RWPE1 (cell line): ENCODE measurements around the gene OTUD7B.
"Not testable (repeated sequence)": the region's sequence is repeated elsewhere in the genome, so short reads cannot be mapped to it uniquely, and the experiment has no call there.

Experiments
- CTCF ChIA-PET: fragments of 350-600 bp; sonication (Branson Sonifier 250); formaldehyde crosslinking; extraction: SDS; loops from one replicate; lab custom pipeline; 2021; lab: Yijun Ruan, JAX
- POLR2A ChIA-PET: fragments of 400-600 bp; formaldehyde crosslinking; extraction: SDS; loops from one replicate; lab custom pipeline; 2020; ENCODE audit warnings: antibody characterized with exemption; ENCODE audit not compliant: low non-redundant PET; lab: Yijun Ruan, JAX
- DNase-seq: peaks from one replicate; pipeline ENCODE4 v3.0.0; 2012; ENCODE audit warnings: low spot score
- H3K27ac ChIP-seq: fragments of 450-650 bp; 2 replicates; pipeline ENCODE4 v1.5.1; 2017
- CTCF ChIP-seq: fragments of 450-650 bp; conservative IDR thresholded peaks from 2 replicates; pipeline ENCODE4 v1.5.1; 2017; ENCODE audit warnings: low read depth, mild to moderate bottlenecking

The OTUD7B gene

GRCh38 chr1:149967041-149967440 lies 43.5 kb downstream of the OTUD7B start:
- no peak overlapping the region for H3K27ac ChIP-seq
- ChIA-PET POLR2A (no interaction called here), CTCF (interaction anchor here (0.7 kb wide), 1 partner anchor 44 kb away, joined by 6 read pairs; no protein-coding TSS in a partner anchor)
- DNase-seq, result no peak
- TF ChIP-seq CTCF, result no peak

GRCh38 chr1:149966405-149966804 lies 44.1 kb downstream of the OTUD7B start:
- POLR2A ChIA-PET, result no interaction called here
- TF ChIP-seq CTCF, result no peak
- CTCF ChIA-PET, result no interaction called here
- no peak overlapping the region for H3K27ac ChIP-seq
- DNase-seq, result no peak

GRCh38 chr1:149965440-149965839 lies 45.1 kb downstream of the OTUD7B start:
- no peak for DNase-seq
- H3K27ac ChIP-seq, result no peak overlapping the region
- TF ChIP-seq CTCF, result no peak
- ChIA-PET POLR2A (no interaction called here), CTCF (interaction anchor here (0.6 kb wide), 1 partner anchor 34 kb away, joined by 4 read pairs; no protein-coding TSS in a partner anchor)

- no peak overlapping the region for H3K27ac ChIP-seq
- ChIA-PET CTCF (interaction anchor here (1.5 kb wide), 1 partner anchor 87 kb away, joined by 14 read pairs; no protein-coding TSS in a partner anchor), POLR2A (no interaction called here)
- DNase-seq, result no peak
- no peak for TF ChIP-seq CTCF
These were observed 47.2 kb downstream of the OTUD7B start for GRCh38 chr1:149963358-149963757.

- H3K27ac ChIP-seq, result no peak overlapping the region
- POLR2A ChIA-PET, result no interaction called here
- no peak for DNase-seq
- TF ChIP-seq CTCF, result no peak
- CTCF ChIA-PET, result interaction anchor here (0.6 to 1.5 kb wide), 4 partner anchors 25 to 88 kb away, joined by 3 to 14 read pairs (median 4); no protein-coding TSS in a partner anchor
These were observed 47.8 kb downstream of the OTUD7B start for GRCh38 chr1:149962736-149963135.

GRCh38 chr1:149962039-149962647 lies 48.4 kb downstream of the OTUD7B start:
- POLR2A ChIA-PET, result no interaction called here
- no peak overlapping the region for H3K27ac ChIP-seq
- DNase-seq, result peak; percentile 50
- CTCF ChIA-PET, result interaction anchor here (0.6 to 1.5 kb wide), 4 partner anchors 25 to 88 kb away, joined by 3 to 14 read pairs (median 4); no protein-coding TSS in a partner anchor
- peak; percentile 79 for TF ChIP-seq CTCF

- H3K27ac ChIP-seq, POLR2A ChIA-PET, DNase-seq: not testable (repeated sequence)
- CTCF ChIA-PET, result interaction anchor here (1.6 kb wide), 1 partner anchor 12 kb away, joined by 3 read pairs; no protein-coding TSS in a partner anchor
These were observed 53.0 kb downstream of the OTUD7B start for GRCh38 chr1:149957548-149957947.
